ENCODE results near the gene HTD2.

DNA sequence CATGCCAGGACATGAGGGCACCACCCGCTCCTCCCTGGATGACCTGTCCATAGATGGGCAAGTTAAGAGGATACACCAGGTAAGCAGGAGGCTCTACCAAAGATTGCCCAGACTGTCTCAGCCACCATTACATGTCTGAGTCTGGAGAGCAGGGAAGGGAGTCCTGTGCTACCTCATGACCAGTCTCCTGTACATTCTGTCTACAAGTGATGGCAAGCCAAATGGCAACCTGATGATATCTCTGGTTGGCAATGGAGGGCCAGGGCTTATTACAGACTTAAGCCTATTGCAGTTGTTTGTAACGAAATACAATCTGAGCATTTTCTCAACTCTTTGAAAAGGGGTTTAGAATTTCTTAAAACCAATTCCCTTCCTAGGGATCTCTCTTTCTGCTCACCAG is 37.0 kb upstream of the HTD2 start:
- TF ChIP-seq, protein P1, sequence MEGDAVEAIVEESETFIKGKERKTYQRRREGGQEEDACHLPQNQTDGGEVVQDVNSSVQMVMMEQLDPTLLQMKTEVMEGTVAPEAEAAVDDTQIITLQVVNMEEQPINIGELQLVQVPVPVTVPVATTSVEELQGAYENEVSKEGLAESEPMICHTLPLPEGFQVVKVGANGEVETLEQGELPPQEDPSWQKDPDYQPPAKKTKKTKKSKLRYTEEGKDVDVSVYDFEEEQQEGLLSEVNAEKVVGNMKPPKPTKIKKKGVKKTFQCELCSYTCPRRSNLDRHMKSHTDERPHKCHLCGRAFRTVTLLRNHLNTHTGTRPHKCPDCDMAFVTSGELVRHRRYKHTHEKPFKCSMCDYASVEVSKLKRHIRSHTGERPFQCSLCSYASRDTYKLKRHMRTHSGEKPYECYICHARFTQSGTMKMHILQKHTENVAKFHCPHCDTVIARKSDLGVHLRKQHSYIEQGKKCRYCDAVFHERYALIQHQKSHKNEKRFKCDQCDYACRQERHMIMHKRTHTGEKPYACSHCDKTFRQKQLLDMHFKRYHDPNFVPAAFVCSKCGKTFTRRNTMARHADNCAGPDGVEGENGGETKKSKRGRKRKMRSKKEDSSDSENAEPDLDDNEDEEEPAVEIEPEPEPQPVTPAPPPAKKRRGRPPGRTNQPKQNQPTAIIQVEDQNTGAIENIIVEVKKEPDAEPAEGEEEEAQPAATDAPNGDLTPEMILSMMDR (IDR thresholded peaks at IDR 0.05): no peak
- TF ChIP-seq POLR2AphosphoS5 (IDR thresholded peaks at IDR 0.05; ENCODE audit: low read depth, low read length): no peak
- TF ChIP-seq, protein P2, sequence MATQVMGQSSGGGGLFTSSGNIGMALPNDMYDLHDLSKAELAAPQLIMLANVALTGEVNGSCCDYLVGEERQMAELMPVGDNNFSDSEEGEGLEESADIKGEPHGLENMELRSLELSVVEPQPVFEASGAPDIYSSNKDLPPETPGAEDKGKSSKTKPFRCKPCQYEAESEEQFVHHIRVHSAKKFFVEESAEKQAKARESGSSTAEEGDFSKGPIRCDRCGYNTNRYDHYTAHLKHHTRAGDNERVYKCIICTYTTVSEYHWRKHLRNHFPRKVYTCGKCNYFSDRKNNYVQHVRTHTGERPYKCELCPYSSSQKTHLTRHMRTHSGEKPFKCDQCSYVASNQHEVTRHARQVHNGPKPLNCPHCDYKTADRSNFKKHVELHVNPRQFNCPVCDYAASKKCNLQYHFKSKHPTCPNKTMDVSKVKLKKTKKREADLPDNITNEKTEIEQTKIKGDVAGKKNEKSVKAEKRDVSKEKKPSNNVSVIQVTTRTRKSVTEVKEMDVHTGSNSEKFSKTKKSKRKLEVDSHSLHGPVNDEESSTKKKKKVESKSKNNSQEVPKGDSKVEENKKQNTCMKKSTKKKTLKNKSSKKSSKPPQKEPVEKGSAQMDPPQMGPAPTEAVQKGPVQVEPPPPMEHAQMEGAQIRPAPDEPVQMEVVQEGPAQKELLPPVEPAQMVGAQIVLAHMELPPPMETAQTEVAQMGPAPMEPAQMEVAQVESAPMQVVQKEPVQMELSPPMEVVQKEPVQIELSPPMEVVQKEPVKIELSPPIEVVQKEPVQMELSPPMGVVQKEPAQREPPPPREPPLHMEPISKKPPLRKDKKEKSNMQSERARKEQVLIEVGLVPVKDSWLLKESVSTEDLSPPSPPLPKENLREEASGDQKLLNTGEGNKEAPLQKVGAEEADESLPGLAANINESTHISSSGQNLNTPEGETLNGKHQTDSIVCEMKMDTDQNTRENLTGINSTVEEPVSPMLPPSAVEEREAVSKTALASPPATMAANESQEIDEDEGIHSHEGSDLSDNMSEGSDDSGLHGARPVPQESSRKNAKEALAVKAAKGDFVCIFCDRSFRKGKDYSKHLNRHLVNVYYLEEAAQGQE (IDR thresholded peaks at IDR 0.05; ENCODE audit: insufficient read depth in 1 of 2, low read depth in 2 of 2, low read length in 1 of 2): no peak
- TF ChIP-seq TCF7L2 (IDR thresholded peaks at IDR 0.05; ENCODE audit: low read depth, low read length): no peak

All from Panc1 (cell line).